HK-2 (cell line): ENCODE data around the gene PI4K2B.
"Not testable (repeated sequence)": the region's sequence is repeated elsewhere in the genome, so short reads cannot be mapped to it uniquely, and the experiment has no call there.

ENCODE experiments used
- DNase-seq: peaks from one replicate; pipeline ENCODE4 v3.0.0-alpha.2; 2018; ENCODE audit not compliant: unreplicated experiment

Gene PI4K2B

GRCh38 chr4:25242195-25242594 is 8.4 kb downstream of the PI4K2B start:
- DNase-seq = not testable (repeated sequence)

- DNase-seq = no peak
Observed at GRCh38 chr4:25245181-25245580, 11.3 kb downstream of the PI4K2B start.

- DNase-seq = no peak
Observed at GRCh38 chr4:25246680-25247611, 13.1 kb downstream of the PI4K2B start.

GRCh38 chr4:25248875-25249274 is 15.0 kb downstream of the PI4K2B start:
- DNase-seq = not testable (repeated sequence)

- DNase-seq = not testable (repeated sequence)
Observed at GRCh38 chr4:25249494-25249893, 15.7 kb downstream of the PI4K2B start.

- no peak for DNase-seq
Observed at GRCh38 chr4:25252230-25253070, 18.6 kb downstream of the PI4K2B start.

GRCh38 chr4:25253071-25253445 is 19.2 kb downstream of the PI4K2B start:
- DNase-seq = no peak

GRCh38 chr4:25253786-25254185 is 20.0 kb downstream of the PI4K2B start:
- not testable (repeated sequence) for DNase-seq

- no peak for DNase-seq
Observed at GRCh38 chr4:25258980-25259578, 25.2 kb downstream of the PI4K2B start.

- DNase-seq = no peak
Observed at GRCh38 chr4:25271866-25272265, 38.0 kb downstream of the PI4K2B start.

GRCh38 chr4:25280210-25280609 is 46.4 kb downstream of the PI4K2B start:
- no peak for DNase-seq

- DNase-seq = no peak
Observed at GRCh38 chr4:25283948-25284347, 50.1 kb downstream of the PI4K2B start.

GRCh38 chr4:25284466-25284865 is 50.6 kb downstream of the PI4K2B start:
- DNase-seq = no peak

GRCh38 chr4:25290490-25291067 is 56.7 kb downstream of the PI4K2B start:
- no peak for DNase-seq

- no peak for DNase-seq
Observed at GRCh38 chr4:25291158-25291733, 57.4 kb downstream of the PI4K2B start.

GRCh38 chr4:25297528-25298242 is 63.9 kb downstream of the PI4K2B start:
- no peak for DNase-seq

- no peak for DNase-seq
Observed at GRCh38 chr4:25299476-25300203, 65.8 kb downstream of the PI4K2B start.

- no peak for DNase-seq
Observed at GRCh38 chr4:25301471-25301870, 67.6 kb downstream of the PI4K2B start.

- no peak for DNase-seq
Observed at GRCh38 chr4:25302626-25303025, 68.8 kb downstream of the PI4K2B start.

GRCh38 chr4:25303578-25303977 is 69.7 kb downstream of the PI4K2B start:
- DNase-seq = no peak
